Right lobe of liver (tissue), 4 donors: ENCODE results near the gene RNF150.

Experiments used
- POLR2A ChIP-seq: fragments of 450-650 bp; IDR thresholded peaks from one replicate; pipeline ENCODE4 v1.6.1; 2017; ENCODE audit warnings: antibody characterized with exemption, mild to moderate bottlenecking
- TF ChIP-seq, protein P1 (sequence below), 4 donors: fragments of 200-600 bp in 3 of 4; fragments of 450-650 bp in 1 of 4; IDR thresholded peaks; one replicate each; pipeline versions ENCODE4 v1.5.1 to v1.8.0; 2016 to 2022; ENCODE audit warnings: antibody characterized with exemption in 4 of 4, mild to moderate bottlenecking in 2 of 4
- donor health status: DM: no; HTN: no; CAD: no.
- donor health status: DM: no; HTN: no; CAD: no.
- donor health status: DM: no; HTN: yes; CAD: no.

DNA sequence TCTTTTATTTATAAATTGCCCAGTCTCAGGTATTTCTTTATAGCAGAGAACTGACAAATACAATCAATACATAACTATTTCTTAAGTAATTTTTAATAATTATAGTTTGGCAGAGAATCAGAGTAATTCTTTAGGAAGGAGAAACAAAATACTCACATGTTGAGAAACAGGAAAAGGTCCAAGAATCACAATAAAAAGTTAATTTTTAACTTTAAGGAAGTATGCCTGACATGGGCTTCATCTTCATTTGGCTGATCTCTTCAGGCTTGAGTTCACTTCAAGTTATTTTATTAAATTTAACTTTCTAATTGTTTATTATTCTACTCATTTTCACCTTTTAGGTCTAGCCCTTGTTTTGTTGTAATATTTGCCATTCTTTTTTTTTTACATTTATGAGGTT is 36.1 kb upstream of the RNF150 start:
- TF ChIP-seq POLR2A: no peak
- TF ChIP-seq, protein P1, sequence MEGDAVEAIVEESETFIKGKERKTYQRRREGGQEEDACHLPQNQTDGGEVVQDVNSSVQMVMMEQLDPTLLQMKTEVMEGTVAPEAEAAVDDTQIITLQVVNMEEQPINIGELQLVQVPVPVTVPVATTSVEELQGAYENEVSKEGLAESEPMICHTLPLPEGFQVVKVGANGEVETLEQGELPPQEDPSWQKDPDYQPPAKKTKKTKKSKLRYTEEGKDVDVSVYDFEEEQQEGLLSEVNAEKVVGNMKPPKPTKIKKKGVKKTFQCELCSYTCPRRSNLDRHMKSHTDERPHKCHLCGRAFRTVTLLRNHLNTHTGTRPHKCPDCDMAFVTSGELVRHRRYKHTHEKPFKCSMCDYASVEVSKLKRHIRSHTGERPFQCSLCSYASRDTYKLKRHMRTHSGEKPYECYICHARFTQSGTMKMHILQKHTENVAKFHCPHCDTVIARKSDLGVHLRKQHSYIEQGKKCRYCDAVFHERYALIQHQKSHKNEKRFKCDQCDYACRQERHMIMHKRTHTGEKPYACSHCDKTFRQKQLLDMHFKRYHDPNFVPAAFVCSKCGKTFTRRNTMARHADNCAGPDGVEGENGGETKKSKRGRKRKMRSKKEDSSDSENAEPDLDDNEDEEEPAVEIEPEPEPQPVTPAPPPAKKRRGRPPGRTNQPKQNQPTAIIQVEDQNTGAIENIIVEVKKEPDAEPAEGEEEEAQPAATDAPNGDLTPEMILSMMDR (IDR thresholded peaks at IDR 0.05): no peak
